ENCODE results near the gene GLCCI1. TPM values are rescaled to one million over a fixed set of nuclear protein-coding genes. Genes with fewer than 3 reads are reported as not detected.

The GLCCI1 gene
- polyA plus RNA-seq, 2 of the 4 experiments (the other 2 are of a cell fraction) = 1.2 to 2.8 TPM

- no peak overlapping the region for H3K27ac ChIP-seq
- POLR2A ChIA-PET = no interaction called here
These were observed 14.8 kb upstream of the GLCCI1 start for GRCh38 chr7:7953806-7954205.

GRCh38 chr7:7956531-7957128 is 12.0 kb upstream of the GLCCI1 start:
- no peak for ATAC-seq
- Histone ChIP-seq H3K4me3 (no peak overlapping the region), H3K9me3 (no peaks in the 10 kb centered on the region), H3K27ac (no peak overlapping the region), H3K4me1 (0 out of 3 replicates have a peak, but pooled peaks cover 3% of the 10 kb centered on the region), H3K4me2 (no peak overlapping the region)
- 37% methylated on average over 3 of the region's 3 CpGs for WGBS (ENCODE audit: missing lambda C conversion rate)
- TF ChIP-seq CTCF (IDR thresholded peaks at IDR 0.05) = no peak
- TF ChIP-seq HOXB13 (CRISPR knock-in tag; IDR thresholded peaks at IDR 0.05; ENCODE audit: low read depth) = no peak
- no peak for TF ChIP-seq BHLHE40 (IDR thresholded peaks at IDR 0.05; ENCODE audit: low read depth, low read length)
- no peak for TF ChIP-seq GATA3 (IDR thresholded peaks at IDR 0.05; ENCODE audit: borderline replicate concordance)
- TF ChIP-seq RCOR1 (IDR thresholded peaks at IDR 0.05; ENCODE audit: low read depth, low read length) = no peak
- TF ChIP-seq FOSB (CRISPR knock-in tag; IDR thresholded peaks at IDR 0.05) = no peak
- no peak for TF ChIP-seq HES2 (IDR thresholded peaks at IDR 0.05)
- TF ChIP-seq HOXB5 (CRISPR knock-in tag; IDR thresholded peaks at IDR 0.05) = no peak
- no peak for TF ChIP-seq NR3C1 (IDR thresholded peaks at IDR 0.05)
- TF ChIP-seq BCL3 (IDR thresholded peaks at IDR 0.05) = no peak
- TF ChIP-seq TP53 (CRISPR knock-in tag; IDR thresholded peaks at IDR 0.05) = no peak
- TF ChIP-seq FOXS1 (CRISPR knock-in tag; IDR thresholded peaks at IDR 0.05) = no peak
- no peak for TF ChIP-seq JUNB (IDR thresholded peaks at IDR 0.05)
- TF ChIP-seq E2F6 (IDR thresholded peaks at IDR 0.05; ENCODE audit: borderline replicate concordance, low read depth) = no peak
- no peak for TF ChIP-seq MAX (IDR thresholded peaks at IDR 0.05)
- no peak for TF ChIP-seq HMGXB4 (CRISPR knock-in tag; IDR thresholded peaks at IDR 0.05; ENCODE audit: borderline replicate concordance)
- no peak for TF ChIP-seq SREBF2 (IDR thresholded peaks at IDR 0.05)
- TF ChIP-seq MAFK (IDR thresholded peaks at IDR 0.05; ENCODE audit: partially characterized antibody) = no peak
- ChIA-PET POLR2A (no interaction called here), CTCF (no interaction called here)
- no peak for FAIRE-seq
- DNase-seq (ENCODE audit: low read depth in 1 of 2, low spot score in 1 of 2) = no peak

More at GRCh38 chr7:7953806-7954205, 14.8 kb upstream of the GLCCI1 start:
- H3K9me3 ChIP-seq = no peaks in the 10 kb centered on the region
- H3K4me2 ChIP-seq = no peak overlapping the region
- CTCF ChIA-PET = interaction anchor here (1.1 kb wide), 1 partner anchor 530 kb away, joined by 3 read pairs; no protein-coding TSS in a partner anchor
- no peak overlapping the region for H3K4me3 ChIP-seq
- ATAC-seq (no peak), FAIRE-seq (no peak), DNase-seq (ENCODE audit: low read depth in 1 of 2, low spot score in 1 of 2) (no peak)
- 0 out of 3 replicates have a peak, but pooled peaks cover 3% of the 10 kb centered on the region for H3K4me1 ChIP-seq
- no peak for TF ChIP-seq HOXB13 (CRISPR knock-in tag; IDR thresholded peaks at IDR 0.05; ENCODE audit: low read depth)
- TF ChIP-seq RFX5 (IDR thresholded peaks at IDR 0.05) = no peak
- TF ChIP-seq ZFP36 (IDR thresholded peaks at IDR 0.05; ENCODE audit: borderline replicate concordance, partially characterized antibody) = no peak
- TF ChIP-seq PHF8 (IDR thresholded peaks at IDR 0.05; ENCODE audit: borderline replicate concordance, low read depth) = no peak
- TF ChIP-seq RNF2 (IDR thresholded peaks at IDR 0.05; ENCODE audit: borderline replicate concordance, low read depth) = no peak
- TF ChIP-seq POLR2A (IDR thresholded peaks at IDR 0.05; ENCODE audit: low read length) = no peak
- TF ChIP-seq HOXB5 (CRISPR knock-in tag; IDR thresholded peaks at IDR 0.05) = no peak
- TF ChIP-seq JUNB (IDR thresholded peaks at IDR 0.05) = no peak
- TF ChIP-seq RCOR1 (IDR thresholded peaks at IDR 0.05; ENCODE audit: low read depth, low read length) = no peak
- no peak for TF ChIP-seq RARB (CRISPR knock-in tag; IDR thresholded peaks at IDR 0.05)
- no peak for TF ChIP-seq CBX2 (IDR thresholded peaks at IDR 0.05; ENCODE audit: borderline replicate concordance, low read depth)
- no peak for TF ChIP-seq CHD4 (IDR thresholded peaks at IDR 0.05; ENCODE audit: borderline replicate concordance)
- TF ChIP-seq KDM1A (IDR thresholded peaks at IDR 0.05; ENCODE audit: low read depth) = no peak
- TF ChIP-seq NFE2L2 (conservative IDR thresholded peaks at IDR 0.05; ENCODE audit: low read length) = no peak
- no peak for TF ChIP-seq EP300 (IDR thresholded peaks at IDR 0.05)
- TF ChIP-seq CBX8 (IDR thresholded peaks at IDR 0.05) = no peak
- TF ChIP-seq ZC3H11A (IDR thresholded peaks at IDR 0.05) = no peak
